Effector CD4-positive, alpha-beta T cell (primary cell): ENCODE data around the gene TFB1M.

ENCODE experiments used
- DNase-seq: peaks from one replicate; pipeline ENCODE4 v3.0.0-alpha.2; 2020

The TFB1M gene

DNA sequence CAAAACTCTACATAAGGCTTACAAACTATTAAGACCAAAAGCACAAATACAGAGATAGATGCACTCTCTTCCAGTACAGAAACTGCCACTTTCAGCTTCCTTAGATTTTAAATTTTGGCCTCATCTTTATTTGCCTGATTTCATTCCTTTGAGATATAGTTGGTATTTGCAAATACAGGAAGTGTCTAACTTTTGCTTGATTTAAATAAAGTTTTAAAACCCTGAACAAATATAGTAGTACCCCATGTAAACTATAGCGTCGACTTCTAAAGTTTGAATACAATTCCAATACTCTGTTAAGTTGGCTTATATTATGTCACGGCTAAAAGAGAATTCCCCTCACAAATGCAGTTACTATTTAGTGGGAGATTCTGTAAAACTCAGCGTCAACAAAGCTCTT, 51.6 kb downstream of the TFB1M start:
- no peak for DNase-seq

DNA sequence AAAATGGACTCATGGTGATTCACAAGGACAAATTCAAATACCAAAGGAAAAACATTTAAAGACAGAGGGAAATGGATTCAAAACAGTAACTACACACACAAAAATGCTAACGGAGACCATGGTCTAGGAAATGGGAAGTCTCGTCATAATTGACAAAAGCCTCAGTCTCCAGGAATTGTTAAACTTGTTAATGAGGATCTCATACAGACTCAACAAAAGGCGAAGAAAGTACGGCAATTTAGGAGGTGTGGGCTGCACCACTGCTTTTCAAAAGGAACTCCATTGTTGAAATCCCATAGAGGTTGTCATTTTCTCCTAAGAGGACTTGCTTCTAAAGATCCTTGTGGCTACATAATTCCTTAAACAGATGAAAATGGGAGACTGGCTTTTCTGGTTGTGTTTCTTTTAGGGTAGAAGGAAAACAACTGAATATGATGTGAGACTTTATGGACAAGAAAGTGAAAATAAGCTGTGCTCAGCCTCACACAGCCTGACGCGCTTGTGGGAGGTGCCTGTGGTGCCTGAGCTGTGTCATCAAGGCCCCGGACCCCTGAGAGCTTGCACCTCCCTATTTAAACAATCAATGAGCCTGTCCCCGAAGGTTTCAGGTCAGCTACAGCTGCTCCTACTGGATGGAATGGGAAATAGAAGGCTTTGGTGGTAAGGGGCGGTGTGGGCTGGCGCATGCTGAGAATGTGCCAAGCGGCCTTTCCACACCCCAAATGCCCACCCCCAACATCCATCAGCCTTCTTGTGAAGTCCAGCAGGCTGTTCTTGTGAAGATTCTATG, 53.0 kb downstream of the TFB1M start:
- DNase-seq: no peak

DNA sequence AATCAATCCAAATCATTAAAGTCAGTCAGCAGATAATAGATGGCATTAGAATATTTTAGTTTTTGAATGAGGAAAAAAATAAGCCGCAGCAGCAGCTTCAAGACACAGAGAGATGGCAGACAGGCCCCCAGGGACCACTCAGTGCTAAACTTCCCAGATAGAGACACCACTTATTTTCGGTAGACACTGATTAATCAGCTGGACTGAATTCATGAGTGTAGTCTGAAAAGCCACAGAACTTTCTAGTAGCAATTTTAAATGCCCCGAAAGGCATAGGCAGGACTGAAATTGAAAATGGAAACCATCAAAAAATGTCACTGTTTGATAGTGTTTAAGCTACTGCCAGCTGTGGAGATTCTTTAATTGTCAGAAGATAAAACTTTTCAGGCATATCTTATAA, 53.6 kb downstream of the TFB1M start:
- no peak for DNase-seq

DNA sequence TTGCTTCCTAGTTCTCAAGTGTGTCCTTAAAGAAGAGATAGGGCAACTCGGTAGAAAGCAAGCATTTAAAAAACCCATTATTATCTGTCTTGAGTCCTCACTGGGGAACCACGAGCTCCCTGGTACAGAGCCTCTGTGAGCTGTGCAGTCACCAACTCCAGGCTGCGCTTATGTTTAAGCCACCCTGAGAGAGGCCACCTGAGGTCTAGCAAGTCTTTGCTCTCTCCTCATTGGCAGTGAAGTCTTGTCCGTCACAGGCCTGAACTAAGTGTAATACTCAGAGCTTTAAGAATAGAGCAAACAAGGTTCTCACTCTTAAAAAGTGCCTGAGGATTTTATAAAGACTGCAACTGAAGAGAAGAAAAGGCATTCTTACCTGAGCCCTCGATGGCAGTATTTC, 54.4 kb downstream of the TFB1M start:
- no peak for DNase-seq

DNA sequence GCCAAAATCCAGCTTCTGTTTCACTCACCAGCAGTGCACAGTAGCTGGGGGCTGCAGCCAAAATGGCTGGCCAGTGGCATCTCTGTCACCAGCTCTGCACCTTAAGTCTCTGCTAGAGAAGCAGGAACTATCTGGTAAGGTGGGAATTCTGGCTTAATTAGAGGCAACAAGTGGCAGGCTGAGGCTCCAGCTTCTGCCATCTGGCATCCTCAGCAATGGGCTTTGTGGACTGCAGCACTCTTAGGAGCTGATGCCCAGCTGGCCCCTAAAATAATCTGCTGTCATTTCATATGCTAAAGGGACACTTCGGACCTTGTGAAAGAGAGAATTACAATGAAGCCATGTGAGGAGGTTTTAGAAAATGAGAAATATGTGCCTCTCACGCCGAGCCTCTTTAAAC, 55.1 kb downstream of the TFB1M start:
- DNase-seq: no peak

DNA sequence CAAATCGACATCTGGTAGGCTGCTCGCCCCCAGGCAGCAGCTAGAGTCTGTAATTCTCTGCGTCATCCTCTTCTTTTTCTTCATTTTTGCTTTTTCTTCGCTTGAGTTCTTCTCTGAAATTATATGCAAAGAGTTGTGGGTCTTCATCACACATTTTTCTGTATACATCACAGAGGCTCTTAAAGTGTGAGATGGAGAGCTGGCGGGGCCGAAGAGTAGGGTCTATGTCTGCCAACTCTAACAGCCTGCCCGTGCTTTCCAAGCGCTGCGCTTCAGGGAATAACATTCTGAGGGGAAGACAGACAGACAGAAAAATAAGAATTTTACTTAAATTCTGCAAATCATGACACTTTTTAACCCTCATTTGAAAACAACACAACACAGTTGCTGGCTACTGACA, 56.5 kb downstream of the TFB1M start:
- DNase-seq: no peak

DNA sequence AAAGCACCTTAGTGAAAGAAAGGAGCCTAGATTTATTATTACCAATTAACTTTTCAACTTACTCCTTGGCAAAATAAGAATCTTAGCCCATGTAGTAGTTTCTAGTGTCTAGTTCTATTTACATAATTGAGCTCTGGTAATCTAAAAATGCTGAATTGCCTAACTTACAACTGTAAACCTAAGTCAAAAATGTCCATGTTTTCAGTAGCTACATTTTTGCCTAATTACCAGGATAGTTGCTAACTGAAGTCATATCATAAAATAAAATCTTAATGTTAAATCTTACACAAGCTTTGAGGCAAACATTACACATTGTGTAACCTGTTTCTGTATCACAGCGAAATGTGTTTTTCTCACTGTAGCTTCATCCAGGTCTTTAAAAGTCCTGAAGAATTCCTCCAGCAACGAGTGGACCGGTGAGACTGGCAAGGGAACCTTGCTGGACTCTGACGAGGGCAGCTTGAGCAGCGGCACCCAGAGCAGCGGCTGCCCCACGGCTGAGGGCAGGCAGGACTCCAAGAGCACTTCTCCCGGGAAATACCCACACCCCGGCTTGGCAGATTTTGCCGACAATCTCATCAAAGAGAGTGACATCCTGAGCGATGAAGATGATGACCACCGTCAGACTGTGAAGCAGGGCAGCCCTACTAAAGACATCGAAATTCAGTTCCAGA, 58.0 kb downstream of the TFB1M start:
- no peak for DNase-seq

DNA sequence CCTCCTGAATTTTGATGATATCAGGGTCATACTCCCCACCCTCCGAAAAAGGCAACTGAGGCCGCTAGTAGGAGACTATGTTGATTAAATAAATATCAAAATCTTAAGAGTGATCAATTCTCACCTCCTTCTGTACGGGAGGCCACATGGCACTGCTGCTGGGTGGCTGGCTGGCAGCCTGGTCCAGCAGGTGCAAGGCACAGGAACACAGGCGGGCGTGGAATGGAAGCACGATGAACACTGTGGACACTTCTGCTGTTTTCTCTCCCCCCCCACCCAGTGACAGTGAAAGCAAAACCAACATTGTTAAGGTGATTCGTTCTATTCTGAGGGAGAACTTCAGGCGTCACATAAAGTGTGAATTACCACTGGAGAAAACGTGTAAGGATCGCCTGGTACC, 60.1 kb downstream of the TFB1M start:
- no peak for DNase-seq

DNA sequence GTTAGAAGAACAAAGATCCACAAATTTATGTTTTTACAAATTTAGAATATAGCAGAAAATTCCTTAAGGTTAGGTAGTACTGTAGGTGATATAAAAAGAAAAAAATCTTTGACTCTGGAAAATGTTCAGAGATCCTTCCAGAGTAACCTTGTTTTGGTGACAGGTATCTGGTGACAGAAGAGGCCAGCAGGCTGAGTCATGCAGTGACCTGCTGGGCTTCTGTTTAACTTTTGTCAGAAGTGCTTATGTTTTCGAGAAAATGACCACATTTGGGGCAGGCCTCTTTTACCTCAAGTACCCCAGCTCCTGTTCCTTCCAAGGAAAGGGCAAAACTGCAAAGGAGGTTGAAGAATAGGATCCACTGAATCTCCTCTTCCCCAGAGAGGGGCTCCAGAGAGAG, 60.9 kb downstream of the TFB1M start:
- DNase-seq: no peak

DNA sequence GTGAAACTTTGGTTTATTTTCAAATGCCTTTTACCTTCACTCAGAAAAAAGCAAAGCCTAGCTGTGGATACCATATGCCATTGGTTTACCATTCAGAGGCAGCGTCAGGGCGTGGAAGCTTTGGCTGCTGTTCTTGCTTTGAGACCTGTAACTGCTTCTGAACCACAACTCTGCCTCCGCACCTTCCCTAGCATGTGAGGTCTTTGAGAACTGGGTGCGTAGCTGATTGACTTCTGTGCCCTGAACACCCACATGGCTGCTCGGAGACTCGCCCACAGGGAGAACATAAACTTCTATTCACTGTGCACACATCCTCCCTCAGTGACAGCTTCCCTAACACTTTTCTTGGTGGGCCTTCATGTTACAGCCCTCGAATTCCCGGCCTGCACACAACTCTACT, 61.7 kb downstream of the TFB1M start:
- DNase-seq: no peak

DNA sequence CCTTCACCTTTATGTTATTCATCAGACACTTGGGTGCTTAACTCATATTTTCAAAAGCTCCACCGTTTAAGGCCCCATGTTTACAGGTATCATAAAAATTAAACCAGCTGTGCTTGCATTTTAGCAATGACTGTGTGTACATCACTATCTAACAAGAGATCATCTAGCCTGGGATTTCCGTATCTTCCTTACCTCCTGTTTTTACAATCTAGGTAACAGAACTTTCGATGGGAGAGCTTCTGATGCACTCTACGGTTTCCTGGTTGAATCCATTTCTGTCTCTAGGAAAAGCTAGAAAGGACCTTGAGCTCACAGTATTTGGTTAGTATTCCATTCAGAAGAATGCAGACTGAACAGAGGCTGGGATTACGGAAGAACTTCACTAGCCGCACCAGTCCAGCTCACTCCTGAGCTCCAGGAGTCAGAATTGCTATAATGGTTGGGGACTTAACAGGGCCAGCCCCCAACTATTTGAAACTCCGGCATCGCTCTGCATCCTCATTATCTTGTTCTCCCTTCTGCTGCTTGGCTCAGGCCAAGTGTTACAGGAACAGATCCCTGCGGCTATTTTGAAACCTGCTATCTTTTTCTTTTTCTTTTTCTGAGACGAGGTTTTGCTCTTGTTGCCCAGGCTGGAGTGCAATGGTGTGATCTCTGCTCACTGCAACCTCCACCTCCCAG, 63.4 kb downstream of the TFB1M start:
- no peak for DNase-seq

DNA sequence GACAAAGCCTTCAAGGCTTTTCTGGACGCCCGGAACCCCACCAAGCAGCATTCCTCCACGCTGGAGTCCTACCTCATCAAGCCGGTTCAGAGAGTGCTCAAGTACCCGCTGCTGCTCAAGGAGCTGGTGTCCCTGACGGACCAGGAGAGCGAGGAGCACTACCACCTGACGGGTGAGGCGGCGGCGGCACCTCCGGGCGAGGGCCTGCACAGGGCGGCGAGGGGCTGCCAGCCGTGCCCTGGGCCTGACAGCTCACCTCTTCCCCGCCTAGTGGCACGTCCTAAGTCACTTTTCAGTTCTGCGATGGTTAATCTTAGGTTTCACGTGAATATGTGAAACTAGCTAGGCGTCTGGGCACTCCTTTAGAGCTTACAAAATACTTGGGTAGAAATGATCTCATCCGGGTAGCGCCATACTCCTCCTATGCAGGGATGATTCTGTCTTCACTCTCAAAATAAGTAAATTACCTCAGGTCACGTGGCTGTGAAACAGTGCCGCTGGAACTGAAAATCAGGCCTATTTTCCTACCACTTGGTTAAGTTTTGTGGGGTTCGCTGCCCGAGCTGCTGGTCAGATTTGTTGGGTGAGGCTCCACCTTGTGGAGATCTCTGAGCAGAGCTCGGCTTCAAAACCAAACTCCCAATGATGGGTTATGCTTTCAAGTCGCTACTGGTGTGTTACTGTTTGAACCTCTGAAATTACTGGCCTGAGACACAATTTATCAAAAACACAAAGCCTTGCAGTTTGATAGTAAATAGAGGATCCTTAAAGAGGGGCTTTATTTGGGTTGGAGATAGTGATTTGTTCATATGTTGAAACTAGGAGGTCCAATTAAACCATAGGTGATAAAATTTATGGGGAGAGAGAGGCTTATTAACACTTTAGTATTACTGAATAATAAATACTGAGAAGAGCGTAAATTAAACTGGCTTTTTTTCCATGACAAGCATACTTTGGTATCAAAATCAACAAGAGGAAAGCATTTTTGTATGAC, 66.0 kb downstream of the TFB1M start:
- DNase-seq: no peak

DNA sequence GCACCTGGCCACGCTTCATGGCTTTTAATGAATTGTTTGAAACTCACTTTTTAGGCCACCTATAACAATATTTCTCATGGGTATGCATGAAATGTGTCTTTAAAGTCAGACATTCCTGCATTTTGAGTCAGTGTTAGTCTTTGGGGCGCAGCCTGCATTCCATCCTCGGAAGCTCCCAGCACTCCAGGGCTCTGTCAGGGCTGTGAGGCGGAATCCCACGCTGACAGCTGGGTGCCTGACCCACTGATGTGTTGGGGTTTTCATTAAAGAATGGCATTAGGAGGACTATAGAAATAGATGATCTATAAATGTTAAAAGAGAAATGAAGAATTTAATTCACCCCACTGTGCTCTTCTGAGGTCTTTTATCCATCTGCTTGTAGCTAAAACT, 66.7 kb downstream of the TFB1M start:
- DNase-seq: no peak

DNA sequence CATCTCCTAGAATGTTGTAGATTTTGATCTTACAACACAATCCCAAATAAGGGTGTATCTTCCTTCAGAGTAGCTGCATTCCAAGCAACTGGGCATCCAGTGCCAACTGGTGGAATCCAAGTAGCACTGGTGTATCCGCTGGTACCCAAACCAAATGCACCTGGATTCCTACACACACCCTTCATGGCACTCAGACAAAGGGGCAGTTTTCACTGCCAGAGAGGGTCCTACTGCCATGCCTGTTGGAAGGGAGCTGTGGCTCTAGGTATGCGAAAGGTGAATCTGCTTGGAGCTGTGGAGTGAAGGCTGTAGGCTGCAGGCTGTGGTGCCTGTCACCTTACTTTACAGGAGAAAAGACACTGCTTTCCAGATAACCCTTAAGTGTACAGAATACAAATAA, 67.5 kb downstream of the TFB1M start:
- DNase-seq: no peak

DNA sequence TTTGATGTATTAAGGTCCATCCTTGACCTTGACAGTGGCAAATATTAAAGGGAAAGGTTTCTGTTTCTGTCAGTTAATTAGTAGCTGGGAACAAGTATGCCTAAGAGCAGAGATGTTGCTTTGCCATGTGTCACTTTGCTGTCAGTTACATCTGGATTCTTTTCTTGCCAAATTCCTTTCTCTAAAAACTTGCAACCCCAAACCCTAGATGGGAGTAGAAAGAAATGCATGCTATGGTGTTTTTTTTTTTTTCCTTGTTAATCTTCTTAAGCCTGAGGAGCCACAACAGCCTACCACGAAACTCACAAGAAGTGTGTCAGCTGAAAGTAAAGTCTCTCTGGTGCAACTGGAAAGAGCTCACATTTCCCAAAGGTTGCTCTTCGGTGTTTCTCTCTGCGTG, 68.5 kb downstream of the TFB1M start:
- no peak for DNase-seq

DNA sequence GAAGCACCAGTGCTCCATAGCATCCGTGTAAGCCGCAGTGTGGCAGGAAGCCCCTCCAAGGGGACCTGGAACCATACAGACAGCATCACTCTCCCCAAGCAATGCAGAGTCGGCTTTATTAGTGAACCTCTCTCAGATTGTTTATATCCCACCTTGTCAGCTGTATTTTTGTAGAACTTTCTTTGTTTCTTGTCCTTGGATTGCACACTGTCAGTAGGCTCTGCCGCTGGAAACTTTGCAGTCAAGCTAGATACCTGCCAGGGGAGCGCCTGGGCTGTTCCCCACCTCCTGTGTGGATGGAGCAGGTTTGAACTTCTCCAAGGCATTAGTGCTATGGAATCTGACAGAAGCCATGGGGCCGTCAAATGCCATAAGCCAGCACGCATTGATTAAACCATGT, 69.1 kb downstream of the TFB1M start:
- DNase-seq: no peak

DNA sequence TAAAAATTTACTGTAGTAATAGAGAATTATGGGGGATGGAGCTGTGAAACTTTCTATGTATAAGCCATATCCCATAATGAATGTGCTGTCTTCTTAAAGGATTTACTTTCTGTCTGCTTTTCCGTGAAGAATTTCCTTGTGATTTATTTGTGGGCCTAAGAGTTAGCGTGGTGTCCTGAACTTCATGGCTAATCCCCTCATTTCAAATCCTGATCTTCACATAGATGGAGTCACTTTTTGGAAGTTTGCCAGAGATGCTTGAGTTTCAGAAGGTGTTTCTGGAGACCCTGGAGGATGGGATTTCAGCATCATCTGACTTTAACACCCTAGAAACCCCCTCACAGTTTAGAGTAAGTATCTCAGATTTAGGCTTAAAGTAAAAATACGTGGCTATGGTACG, 69.8 kb downstream of the TFB1M start:
- no peak for DNase-seq

DNA sequence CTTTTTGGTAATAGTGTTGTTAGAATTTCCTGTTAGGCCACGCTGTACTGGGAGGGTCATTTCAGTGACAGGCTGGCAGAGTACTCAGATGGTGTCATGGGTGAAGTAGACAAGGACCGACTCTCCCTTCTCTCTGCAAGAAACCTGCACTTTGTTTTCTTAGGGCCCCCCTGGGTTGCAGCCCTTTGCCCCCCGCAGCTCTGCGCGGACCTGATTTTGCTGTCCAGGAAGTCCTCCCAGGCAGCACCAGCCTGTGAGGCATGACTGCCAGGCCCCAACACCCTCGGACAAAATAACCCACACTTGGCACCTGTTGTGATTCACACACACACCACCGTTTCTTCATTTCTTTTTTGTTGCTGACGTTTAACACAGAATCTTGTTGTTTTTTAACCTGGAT, 72.3 kb downstream of the TFB1M start:
- no peak for DNase-seq

DNA sequence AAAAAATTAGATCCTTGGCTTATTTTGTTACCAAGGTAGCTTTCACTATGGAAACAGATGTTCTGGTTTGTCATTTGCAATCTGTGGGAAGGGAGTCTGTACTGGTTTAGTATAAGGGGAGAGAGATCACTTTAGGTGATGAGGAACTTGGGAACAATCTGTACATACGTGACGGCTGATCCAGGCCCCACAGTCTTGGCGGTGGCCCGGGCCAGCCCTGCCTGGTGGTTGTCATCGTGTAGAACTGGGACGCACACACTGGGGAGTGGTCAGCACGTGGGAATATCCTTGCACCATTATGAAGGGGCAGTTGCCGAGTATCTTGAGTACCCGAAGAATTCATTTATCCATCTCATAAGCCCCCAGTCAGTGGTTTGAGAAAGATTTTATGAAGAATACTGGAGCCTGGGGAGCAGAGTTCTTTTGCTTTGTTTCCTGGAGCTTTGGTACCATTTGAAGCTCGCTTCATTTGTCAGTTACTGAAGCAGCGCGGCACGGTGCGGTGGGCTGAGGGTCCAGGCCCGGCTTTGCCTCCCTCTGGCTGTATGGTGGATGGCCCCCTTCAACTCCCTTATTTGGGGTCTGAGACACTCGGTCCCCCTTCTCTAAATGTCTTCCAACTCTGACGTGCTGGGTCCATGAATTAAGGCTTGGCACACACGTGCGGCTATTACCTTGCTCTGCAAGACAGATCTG, 73.2 kb downstream of the TFB1M start:
- DNase-seq: no peak

DNA sequence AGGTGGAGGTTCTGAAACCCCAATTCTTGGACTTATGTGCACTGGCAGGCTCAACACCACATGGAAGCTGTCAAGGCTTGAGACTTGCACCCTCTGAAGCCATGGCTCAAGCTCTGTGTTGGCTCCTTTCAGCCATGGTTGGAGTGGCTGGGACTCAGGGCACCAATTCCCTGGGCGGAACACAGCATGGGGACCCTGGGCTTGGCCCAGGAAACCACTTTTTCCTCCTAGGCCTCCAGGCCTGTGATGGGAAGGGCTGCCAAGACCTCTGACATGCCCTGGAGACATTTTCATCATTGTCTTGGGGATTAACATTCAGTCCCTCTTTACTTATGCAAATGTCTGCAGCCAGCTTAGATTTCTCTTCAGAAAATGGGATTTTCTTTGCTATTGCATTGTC, 76.7 kb downstream of the TFB1M start:
- no peak for DNase-seq

DNA sequence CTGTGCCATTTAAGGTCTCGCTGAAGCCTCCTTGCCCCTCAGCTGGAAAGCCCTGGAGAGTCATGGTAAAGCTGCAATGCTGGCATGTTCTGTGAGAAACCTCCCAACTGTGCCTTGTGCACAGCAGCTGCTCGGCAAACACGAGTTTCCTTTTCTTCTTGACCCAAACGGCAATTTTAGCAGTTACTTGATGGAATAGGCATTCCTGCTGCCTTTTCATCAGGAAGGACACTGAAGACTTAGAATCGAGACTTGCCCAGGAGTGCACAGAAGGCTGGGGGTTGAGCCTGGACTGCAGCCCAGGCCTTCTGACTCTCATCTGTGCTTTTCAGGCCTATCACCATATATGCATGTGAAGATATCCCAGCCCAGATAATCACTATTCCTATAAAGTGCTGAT, 79.2 kb downstream of the TFB1M start:
- DNase-seq: no peak

DNA sequence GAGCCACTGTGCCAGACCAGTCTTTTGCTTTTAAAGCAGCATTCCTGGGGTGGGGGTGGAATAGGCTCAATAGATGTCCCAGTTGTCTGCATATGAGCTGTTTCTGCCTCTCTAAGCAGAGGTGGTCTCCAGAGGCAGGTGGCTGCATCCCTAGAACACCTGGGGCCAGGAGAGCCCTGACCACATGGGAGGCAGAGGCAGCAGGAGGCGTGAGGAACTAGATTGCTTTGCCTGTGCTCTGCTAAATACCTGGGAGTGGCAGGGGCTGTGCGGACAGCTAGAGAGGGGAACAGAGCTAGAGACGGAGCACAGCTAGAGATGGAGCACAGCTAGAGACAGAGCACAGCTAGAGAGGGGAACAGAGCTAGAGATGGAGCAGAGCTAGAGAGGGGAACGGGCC, 79.6 kb downstream of the TFB1M start:
- no peak for DNase-seq
